HG03045 (cell line): Measurements from ENCODE around the gene COX19.
"Not testable (repeated sequence)": the region's sequence is repeated elsewhere in the genome, so short reads cannot be mapped to it uniquely, and the experiment has no call there.

Experiments
- ATAC-seq: cut with Tn5 transposase; IDR thresholded peaks from one replicate; pipeline ENCODE4 v1.9.1; 2021; ENCODE audit warnings: mild to moderate bottlenecking, moderate library complexity; ENCODE audit not compliant: unreplicated experiment

COX19 gene

DNA sequence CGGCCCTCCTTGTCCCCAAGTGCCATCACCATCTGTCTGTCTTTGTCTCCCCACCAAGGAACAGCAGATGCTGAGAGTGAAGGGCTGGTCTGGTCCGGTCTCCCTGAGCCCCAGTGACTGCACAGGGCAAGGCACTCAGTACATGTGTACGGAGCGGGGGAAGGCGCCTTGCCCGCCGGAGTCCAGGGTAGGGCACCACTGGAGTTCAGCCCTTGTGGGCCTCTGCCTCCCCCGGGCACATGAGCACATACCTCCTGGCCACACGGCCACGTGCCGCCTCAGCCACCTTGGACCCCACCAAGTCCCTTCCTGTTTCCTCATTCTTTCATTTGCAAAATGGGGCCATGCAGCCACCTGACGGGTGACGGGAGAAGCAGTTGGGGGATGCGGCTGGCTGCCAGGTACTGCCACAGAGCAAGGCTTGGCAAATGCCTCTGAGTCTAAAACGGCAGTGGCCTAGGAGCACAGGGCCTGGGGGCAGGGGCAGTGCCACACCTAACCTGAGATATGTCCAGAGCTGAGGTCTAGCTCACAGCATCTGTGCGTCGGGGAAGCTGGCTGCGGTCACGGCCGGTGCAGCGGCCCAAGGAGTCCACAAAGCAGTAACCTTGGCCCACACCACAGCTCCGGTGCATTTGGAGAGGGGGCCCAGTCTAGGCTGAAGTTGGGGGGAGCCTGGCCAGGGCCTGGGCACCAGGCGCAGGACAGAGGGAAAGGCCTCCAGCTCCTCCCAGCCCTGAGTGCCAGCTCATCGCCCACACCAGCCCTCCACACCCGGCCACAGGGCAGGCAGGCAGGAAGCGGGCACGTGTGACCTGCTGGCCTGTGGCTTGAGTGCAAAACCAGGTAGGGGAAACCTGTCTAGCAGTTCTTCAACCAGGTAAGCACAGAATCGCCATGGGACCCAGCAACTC is 26.1 kb downstream of the COX19 start:
- no peak for ATAC-seq

DNA sequence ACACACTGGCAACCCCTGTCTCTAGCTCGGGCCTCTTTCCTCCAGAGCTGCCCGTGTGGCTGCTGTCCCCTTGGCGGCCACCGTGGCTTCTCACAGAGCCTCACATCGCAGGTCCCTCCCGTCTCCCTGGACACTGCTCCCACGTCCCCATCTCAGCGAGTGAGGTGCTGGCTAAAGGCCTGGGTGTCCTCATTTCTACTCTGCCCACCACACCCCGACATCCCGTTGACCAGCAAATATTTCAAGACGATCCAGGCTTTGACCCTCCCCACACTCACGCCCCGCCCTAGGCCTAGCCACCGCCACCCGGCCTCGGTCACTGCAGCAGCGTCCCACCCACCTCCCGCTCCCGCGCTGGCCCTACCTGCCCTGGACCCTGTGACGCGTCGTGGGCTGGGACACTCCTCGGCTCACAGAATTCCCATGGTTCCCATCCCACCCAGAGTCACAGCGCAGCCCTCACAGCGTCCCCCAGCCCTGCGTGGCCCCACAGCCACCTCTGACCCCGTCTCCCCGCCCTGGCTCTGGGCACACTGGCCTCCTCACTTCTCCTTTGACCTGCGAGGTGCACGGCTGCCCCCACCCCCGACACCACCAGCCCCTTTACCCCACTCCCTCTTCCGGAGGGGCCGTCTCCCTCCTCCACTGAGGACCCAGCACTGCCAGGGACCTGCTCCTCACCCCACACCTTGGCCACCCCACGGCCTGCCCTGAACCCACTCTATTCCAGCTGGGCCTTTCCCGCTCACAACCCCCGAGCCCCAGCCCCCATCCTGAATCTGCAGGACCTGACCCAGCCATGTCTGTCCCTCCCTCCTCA is 27.7 kb downstream of the COX19 start:
- no peak for ATAC-seq

DNA sequence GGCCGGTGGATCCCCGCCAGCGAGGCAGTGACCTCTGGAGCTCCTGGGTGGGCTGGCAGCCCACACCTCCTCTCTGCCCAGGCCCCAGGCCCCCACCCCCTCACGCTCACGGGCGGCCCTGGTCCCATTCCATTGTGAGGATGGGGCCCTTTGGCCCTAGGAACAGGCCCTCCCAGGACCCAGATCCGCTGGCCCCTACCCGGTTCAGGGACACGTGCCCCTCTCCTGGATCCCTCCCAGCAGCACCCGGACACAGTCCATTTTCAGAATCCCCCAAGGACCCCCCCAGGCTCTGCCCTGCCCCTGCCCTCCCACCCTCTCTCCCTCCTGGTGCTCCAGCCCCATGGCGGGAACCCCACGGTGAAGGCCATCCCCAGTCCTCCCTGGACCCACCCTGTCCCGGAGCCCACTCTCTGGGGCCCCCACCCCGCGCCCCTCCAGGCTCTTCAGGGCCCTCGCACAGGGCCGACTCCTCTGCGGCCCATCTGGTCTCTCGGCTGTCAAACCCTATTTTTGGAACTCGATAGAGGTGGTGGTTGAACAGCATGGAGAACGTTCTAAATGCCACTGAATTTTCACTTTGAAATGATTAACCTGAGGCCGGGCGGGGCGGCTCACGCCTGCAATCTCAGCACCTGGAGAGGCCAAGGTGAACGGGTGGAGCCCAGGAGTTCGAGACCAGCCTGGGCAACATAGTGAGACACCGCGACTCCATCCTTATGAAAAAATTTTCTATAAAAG is 28.9 kb downstream of the COX19 start:
- ATAC-seq: no peak

DNA sequence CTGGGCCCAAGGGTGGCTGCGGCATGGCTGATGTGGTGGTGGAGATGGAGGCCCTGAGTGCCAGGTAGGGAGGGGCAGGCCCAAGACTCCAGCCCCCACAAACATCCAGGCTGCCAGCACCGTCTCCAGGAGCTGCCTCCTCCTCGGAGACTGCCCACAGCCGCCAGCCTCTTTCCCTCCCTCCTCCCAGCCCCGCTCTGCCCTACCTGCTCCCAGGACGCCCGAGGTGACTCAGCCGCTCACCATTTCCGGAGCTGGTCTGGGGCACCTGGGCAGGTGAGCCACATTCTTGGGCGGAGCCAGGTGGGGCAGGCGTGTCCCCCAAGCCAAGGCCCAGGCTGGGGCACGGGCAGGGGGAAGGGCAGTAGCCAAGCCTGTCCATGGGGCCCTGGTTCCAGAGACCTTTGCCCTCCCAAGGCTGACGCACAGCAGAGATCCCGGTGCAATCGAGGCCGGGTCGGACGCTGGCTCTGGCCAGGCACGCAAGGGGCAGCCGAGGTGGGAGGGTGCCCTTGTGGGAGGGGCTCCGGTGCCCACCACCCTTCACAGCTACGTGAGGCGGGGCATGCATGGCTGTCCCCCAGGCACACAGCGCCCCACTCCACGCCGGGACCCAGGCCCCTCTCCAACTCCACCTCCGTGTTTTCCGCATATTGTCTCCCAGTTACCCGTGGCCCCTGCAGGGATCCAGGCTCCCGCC is 29.6 kb downstream of the COX19 start:
- ATAC-seq: no peak

DNA sequence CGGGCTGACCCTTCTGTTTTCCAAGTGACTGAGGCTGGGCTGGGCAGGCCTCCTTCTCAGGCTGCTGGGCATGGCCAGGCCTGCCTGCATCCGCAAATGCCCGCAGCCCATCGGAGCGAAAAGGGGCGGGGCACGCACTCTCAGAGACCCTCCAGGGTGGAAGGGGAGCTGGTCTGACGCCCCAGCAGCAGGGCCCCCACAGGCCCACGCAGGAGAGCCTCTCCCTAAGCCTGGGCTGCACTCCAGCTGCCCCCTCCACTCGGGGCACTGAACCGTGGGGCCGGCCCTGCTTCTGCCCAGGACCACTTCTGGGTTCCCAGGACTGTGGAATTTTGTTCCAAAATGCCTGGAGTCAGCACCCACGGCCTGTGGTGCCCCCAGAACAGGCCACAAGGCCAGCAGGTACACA is 30.2 kb downstream of the COX19 start:
- ATAC-seq: no peak

DNA sequence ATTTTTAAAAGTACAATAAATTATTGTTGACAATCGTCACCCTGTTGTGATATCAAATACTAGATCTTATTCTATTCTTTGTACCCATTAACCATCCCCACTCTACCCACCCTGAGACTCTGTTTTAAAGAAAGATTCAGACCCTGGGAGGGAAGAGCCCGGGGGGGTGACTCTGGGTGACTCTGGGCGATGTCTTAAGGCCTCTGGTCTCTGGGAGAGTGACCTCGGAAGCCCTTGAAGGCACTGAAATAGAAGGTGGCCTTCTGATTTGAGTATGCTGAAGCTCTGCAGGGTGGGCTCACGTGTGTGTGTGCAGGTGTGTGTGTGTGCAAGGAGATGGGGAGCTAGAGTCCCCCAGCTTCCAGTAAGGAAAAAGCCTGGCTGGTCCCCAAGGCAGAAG is 30.6 kb downstream of the COX19 start:
- no peak for ATAC-seq

DNA sequence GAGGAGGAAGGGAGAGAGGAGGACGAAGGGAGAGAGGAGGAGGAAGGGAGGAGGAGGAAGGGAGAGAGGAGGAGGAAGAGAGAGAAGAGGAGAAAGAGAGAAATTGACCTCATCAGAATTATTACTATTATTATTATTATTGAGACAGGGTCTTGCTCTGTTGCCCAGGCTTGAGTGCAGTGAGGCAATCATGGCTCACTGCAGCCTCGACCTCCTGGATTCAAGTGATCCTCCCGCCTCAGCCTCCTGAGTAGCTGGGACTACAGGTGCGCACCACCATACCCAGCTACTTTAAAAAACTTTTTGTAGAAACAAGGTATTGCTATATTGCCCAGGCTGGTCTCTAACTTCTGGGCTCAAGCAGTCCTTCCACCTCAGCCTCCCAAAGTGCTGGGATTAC is 31.6 kb downstream of the COX19 start:
- ATAC-seq: not testable (repeated sequence)

DNA sequence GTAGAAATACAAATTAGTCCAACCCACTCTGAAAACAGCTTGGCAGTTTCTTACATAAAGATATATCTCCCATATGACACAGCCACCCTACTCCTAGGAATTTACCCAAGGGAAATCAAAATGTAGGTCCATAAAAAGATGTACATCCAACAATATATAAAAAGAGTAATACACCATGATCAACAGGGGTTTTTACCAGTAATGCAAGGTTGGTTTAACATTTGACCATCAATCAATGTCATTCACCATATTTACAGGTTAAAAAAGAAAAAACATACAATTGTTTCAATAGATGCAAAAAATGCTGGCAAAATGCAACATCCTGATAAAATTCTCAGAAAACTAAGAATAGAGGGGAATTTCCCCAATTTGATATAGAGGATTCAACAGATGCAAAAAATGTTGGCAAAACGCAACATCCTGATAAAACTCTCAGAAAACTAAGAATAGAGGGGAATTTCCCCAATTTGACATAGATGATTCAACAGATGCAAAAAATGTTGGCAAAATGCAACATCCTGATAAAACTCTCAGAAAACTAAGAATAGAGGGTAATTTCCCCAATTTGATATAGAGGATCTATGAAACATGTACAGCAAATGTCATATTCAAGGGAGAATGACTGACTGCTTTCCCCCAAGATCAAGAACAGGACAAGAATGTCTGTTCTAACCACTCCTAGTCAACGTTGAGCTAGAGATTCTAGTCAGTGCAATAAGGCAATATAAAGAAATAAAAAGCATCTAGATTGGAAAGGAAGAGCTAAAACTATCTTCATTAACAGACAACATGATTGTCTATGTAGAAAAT is 34.5 kb downstream of the COX19 start:
- ATAC-seq: no peak

DNA sequence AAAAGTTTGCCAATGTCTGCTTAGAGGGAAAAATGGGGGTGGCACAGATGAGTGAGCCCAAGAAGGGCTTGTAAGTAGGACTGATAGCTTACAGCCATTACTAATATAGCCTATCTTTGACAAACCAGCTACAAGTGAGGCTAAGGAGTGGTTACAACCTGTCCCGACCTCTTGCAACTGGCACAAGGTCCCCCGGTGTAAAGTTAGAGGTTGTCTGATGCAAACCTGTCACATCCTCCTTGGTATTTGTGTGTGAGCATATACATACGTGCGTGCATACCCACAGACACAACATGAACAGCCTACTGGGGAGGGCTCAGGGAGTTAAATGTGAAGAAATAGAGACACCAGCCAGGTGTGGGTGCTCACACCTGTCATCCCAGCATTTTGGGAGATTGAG is 35.5 kb downstream of the COX19 start:
- no peak for ATAC-seq

DNA sequence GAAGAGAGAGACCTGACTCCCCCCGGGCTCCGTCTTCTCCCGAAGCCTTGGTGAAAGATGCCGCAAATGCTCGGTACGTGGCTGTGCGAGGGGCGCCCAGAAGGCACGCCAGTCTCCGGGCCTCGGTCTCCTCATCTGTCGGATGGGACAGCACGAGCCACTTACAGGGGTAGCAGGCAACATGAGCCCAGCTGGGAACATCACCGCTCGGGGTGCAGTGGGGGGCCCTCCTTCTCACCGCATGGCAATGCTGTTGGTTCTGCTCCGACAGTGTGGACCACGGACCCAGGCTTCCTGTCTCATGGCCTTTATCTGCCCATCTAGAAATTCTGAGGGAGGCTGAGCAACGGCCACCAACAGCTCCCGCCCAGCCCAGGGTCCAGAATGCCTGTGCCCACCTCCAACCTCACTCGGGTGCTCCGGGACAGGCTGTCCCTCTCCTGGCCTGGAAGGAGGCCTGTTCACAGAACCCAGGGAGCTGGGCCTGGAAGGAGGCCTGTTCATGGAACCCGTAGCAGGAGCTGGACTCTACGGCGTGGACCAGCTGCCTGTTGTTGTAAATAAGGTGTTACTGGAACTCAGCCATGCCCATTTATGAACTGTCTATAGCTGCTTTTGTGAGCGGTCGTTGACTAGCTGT is 36.7 kb downstream of the COX19 start:
- no peak for ATAC-seq

DNA sequence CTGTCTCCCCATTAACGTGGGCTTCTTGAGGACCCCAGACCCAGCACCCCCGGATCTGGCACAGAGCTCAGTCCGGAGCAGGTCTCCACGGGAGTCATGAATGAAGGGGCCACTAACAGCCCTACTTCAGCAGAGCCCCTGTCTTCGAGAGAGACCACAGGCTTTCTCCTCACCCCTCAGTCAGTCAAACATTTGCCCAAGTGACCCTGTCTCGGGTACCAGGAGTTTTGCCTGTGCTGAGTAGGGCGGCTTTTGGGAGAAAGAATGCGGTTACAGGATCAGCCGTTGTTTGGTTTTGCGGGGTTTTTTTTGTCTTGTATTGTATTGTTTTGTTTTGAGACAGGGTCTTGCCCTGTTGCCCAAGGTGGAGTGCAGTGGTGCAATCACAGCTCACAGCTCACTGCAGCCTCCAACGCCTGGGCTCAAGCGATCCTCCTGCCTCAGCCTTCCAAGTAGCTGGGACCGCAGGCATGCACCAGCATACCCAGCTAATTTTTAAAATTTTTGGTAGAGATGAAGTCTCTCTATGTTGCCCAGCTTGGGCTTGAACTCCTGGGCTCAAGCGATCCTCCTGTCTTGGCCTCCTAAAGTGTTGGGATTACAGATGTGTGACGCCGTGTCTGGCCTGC is 37.4 kb downstream of the COX19 start:
- ATAC-seq: no peak

DNA sequence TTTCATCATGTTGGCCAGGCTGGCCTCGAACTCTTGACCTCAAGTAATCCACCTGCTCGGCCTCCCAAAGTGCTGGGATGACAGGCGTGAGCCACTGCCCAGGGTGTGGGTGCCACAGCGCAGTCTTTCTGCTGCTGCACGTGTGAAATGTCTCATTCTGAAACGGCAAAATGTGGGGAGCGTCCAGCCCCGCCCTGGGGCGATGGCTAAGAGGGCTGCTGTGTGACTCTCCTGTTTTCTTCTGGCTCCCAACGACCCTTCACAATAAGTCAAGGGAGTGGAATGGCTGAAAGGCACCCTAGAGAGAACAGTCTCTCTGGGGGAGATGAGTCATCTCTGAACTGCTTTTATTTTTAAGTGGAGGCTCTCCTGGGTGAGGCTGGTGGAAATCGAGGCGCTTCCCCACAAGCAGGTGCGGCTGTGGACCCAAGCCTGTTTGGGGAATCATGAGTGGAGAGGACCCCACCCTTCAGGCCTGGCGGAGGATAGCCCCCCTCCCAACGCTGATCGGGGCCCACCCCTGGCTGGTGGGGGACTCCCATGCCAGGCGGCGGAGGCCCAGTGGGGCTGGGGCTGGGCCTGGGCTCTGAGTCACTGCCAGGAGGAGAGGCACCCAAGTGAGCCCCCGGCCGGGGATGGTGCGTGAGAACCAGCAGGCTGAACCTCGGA is 38.8 kb downstream of the COX19 start:
- ATAC-seq: peak; percentile 74

DNA sequence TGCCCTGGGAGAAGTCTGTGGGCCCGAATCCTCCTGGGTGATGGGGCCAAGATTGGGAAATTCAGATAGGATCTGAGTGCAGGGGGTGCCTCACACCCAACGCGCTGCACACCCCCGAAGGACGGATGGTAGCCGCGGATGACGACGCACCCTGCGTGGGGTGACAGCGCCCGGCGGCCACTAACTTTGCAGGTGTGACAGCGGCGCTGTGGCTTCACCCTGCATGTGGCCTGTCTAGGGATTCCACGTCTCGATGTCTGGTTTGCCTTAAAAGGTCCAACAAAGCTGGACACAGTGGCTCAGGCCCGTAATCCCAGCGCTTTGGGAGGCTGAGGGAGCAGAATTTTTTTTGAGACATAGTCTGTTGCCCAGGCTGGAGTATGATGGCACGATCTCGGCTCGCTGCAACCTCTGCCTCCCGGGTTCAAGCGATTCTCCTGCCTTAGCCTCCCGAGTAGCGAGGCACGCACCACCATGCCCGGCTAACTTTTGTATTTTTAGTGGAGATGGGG is 39.4 kb downstream of the COX19 start:
- ATAC-seq: no peak

DNA sequence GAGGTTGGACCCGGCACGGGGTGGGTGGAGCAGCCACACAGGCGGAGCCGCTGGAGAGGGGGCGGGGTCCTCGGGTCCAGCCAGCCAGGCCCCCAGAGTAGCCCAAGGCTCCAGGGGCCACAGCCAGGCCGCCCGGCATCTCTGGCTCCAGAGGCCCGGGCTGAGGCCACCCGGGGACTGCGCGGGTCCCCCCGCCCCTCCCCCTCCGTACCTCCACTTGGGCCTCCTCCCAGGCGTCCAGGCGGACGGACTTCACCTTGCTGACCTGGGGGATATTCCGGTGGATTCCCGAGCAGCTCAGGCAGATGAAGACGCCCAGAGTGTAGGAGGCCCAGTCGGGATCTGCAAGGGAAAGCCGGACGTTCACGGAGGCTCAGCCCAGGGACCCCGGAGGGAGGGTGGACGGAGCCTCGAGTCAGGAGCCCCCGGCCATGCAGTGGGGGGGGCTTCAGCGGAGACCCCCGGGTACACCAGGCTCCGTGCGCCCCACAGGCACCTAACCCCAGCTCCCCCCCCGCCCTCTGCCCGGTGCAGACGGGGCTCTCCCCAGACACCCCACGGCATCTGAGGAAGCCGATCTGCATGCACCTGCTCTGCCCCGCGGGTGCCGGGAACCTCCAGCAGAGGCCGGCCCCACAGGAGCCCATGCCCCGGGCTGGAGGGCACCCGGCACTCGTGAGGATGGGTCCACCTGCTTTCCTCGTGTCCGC is 40.0 kb downstream of the COX19 start:
- no peak for ATAC-seq

DNA sequence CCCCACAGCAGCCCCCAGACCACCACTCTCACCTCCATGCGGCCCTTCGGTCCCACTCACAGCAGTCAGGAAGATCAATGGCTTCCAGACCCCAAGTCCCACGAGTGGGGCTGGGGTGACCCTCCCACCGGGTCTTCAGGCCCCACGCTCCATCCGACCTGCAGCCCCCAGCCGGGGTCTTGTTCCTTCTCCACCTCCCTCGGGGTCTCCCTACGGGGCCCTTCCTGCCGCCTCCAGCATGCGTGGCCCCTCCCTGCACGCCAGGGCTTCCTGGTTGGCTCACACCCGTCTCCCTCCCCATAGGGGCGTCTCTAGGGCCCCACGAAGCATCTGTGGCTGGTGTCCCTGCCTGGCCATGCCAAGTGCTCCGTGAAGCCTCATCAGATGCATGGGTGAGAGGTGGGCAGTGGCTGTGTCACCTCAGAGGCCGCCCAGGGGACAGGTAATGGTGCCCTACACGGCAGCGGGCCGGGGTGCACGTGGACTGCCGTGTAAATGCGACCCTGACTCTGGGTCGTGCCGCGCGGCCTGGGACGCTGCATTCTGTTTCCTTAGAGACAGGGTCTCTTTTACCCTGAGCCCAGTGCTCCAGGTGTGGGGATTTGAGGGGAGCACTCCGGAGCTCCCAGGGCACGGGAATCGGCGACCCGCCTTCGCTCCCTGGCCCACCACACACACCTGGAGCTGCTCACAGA is 40.7 kb downstream of the COX19 start:
- ATAC-seq: no peak

DNA sequence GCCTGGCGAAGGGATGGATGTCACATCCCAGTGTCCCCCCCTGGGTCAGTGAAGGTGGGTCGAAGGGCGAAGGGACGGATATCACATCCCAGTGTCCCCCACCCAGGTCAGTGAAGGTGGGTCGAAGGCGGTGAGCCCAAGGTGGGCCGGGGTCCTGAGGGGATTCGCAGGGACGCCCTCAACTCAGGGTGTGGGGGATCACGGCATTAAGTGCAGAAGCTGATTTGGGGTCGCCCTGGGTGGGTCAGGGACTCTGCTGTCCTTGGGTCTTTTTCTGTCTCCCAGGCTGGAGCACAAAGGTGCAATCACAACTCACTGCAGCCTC is 42.7 kb downstream of the COX19 start:
- no peak for ATAC-seq
